PC-3 (cell line): Measurements from ENCODE around the gene DNAJC1.
"Not testable (repeated sequence)": the region's sequence is repeated elsewhere in the genome, so short reads cannot be mapped to it uniquely, and the experiment has no call there.

Experiments used
- EZH2 ChIP-seq: fragments of 300-600 bp; sonication (generic); IDR thresholded peaks from one replicate; pipeline ENCODE4 v1.6.1; 2017; ENCODE audit warnings: antibody characterized with exemption, mild to moderate bottlenecking, low read length; ENCODE audit not compliant: unreplicated experiment
- EZH2phosphoT487 ChIP-seq: fragments of 300-600 bp; sonication (generic); IDR thresholded peaks from 2 replicates; pipeline ENCODE4 v1.6.1; 2018; ENCODE audit warnings: mild to moderate bottlenecking, antibody characterized with exemption, low read length, borderline replicate concordance
- TF ChIP-seq, protein P1 (sequence below): fragments of 300-600 bp; sonication (generic); conservative IDR thresholded peaks from 2 replicates; pipeline ENCODE4 v1.5.1; 2017; ENCODE audit warnings: antibody characterized with exemption, low read depth, mild to moderate bottlenecking, low read length

DNA sequence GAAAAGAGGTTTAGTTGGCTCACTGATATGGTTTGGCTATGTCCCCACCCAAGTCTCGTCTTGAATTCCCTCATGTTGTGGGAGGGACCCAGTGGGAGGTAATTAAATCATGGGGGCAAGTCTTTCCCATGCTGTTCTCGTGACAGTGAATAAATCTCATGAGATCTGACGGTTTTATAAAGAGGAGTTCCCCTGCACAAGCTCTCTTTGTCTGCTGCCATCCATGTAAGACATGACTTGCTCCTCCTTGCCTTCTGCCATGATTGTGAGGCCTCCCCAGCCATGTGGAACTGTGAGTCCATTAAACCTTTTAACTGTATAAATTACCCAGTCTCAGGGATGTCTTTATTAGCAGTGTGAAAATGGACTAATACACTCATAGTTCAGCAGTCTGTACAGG, 28.7 kb upstream of the DNAJC1 start:
- TF ChIP-seq, protein P1, sequence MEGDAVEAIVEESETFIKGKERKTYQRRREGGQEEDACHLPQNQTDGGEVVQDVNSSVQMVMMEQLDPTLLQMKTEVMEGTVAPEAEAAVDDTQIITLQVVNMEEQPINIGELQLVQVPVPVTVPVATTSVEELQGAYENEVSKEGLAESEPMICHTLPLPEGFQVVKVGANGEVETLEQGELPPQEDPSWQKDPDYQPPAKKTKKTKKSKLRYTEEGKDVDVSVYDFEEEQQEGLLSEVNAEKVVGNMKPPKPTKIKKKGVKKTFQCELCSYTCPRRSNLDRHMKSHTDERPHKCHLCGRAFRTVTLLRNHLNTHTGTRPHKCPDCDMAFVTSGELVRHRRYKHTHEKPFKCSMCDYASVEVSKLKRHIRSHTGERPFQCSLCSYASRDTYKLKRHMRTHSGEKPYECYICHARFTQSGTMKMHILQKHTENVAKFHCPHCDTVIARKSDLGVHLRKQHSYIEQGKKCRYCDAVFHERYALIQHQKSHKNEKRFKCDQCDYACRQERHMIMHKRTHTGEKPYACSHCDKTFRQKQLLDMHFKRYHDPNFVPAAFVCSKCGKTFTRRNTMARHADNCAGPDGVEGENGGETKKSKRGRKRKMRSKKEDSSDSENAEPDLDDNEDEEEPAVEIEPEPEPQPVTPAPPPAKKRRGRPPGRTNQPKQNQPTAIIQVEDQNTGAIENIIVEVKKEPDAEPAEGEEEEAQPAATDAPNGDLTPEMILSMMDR = not testable (repeated sequence)
- TF ChIP-seq EZH2, EZH2phosphoT487: not testable (repeated sequence)
